ENCODE measurements around the gene PON3.
"Not testable (repeated sequence)": the region's sequence is repeated elsewhere in the genome, so short reads cannot be mapped to it uniquely, and the experiment has no call there.

PON3 gene

GRCh38 chr7:95397381-95397780 is 1.2 kb upstream of the PON3 start:
- Histone ChIP-seq H3K4me3 (ENCODE audit: insufficient read length, low read depth) (no peak overlapping the region), H3K27me3 (ENCODE audit: insufficient read depth, insufficient read length) (no peaks in the 10 kb centered on the region), H3K9ac (ENCODE audit: insufficient read length, low read depth) (no peak overlapping the region), H3K36me3 (ENCODE audit: insufficient read depth, insufficient read length, low read length) (no peaks in the 10 kb centered on the region), H3K4me1 (ENCODE audit: insufficient read depth, insufficient read length) (no peaks in the 10 kb centered on the region), H3K9me3 (ENCODE audit: insufficient read depth, low read length) (no peaks in the 10 kb centered on the region)
- no peak for TF ChIP-seq YY1 (IDR thresholded peaks at IDR 0.05; ENCODE audit: insufficient read depth, insufficient read length)
- TF ChIP-seq ZNF274 (IDR thresholded peaks at IDR 0.05; ENCODE audit: low read depth, low read length), result no peak
- TF ChIP-seq SUZ12 (IDR thresholded peaks at IDR 0.05; ENCODE audit: extremely low read depth, insufficient read depth, insufficient read length), result no peak
- no peak for DNase-seq (ENCODE audit: low read depth, low spot score)

DNA sequence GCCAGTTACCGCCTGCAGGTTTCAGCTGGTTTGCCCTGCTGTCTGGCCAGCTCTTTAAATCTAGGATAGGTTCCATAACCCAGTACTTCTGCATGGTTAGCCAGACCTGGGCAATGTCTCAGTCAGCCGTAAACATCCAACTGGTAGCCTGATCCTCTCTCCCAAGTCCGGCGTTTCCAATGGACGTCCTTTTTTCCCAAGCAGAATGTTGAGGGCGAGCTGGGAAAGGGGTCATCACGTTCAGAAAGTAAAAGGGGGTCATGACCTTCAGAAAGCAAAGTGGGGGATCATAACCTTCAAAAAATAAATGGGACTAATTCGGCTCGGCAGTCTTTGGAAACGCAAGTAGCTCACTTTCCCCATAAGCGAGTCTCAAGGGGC is 430 bp downstream of the PON3 start:
- no peak for TF ChIP-seq ZNF274 (IDR thresholded peaks at IDR 0.05; ENCODE audit: low read depth, low read length)
- no peak for TF ChIP-seq SUZ12 (IDR thresholded peaks at IDR 0.05; ENCODE audit: extremely low read depth, insufficient read depth, insufficient read length)
- TF ChIP-seq YY1 (IDR thresholded peaks at IDR 0.05; ENCODE audit: insufficient read depth, insufficient read length), result no peak
- Histone ChIP-seq H3K27me3 (ENCODE audit: insufficient read depth, insufficient read length) (no peaks in the 10 kb centered on the region), H3K4me1 (ENCODE audit: insufficient read depth, insufficient read length) (no peaks in the 10 kb centered on the region), H3K9me3 (ENCODE audit: insufficient read depth, low read length) (no peaks in the 10 kb centered on the region), H3K4me3 (ENCODE audit: insufficient read length, low read depth) (no peak overlapping the region), H3K9ac (ENCODE audit: insufficient read length, low read depth) (no peak overlapping the region), H3K36me3 (ENCODE audit: insufficient read depth, insufficient read length, low read length) (no peaks in the 10 kb centered on the region)
- DNase-seq (ENCODE audit: low read depth, low spot score), result no peak

DNA sequence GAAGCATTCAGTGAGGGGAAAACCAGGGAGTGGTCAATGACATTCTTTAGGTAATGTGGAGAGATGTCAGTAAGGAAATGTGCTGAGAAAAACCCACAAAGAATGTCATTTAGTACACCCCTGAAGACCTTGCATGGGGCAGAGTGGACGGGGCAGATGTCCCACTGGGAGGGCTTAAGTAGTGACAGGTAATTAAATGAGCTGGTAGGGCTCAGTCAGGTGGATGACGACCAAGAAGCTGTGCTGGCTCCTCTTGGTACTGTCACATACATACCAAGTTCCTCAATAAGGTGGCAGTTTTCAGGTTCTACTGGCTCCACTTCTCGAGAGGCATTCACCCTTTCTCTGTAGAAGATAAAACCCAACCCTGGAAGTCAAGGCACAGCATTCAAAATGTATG is 1.8 kb downstream of the PON3 start:
- Histone ChIP-seq H3K36me3 (ENCODE audit: insufficient read depth, insufficient read length, low read length) (no peaks in the 10 kb centered on the region), H3K9me3 (ENCODE audit: insufficient read depth, low read length) (no peaks in the 10 kb centered on the region), H3K4me3 (ENCODE audit: insufficient read length, low read depth) (no peak overlapping the region), H3K4me1 (ENCODE audit: insufficient read depth, insufficient read length) (no peaks in the 10 kb centered on the region), H3K9ac (ENCODE audit: insufficient read length, low read depth) (no peak overlapping the region), H3K27me3 (ENCODE audit: insufficient read depth, insufficient read length) (no peaks in the 10 kb centered on the region)
- TF ChIP-seq ZNF274 (IDR thresholded peaks at IDR 0.05; ENCODE audit: low read depth, low read length) (no peak), YY1 (IDR thresholded peaks at IDR 0.05; ENCODE audit: insufficient read depth, insufficient read length) (no peak), SUZ12 (IDR thresholded peaks at IDR 0.05; ENCODE audit: extremely low read depth, insufficient read depth, insufficient read length) (no peak)
- DNase-seq (ENCODE audit: low read depth, low spot score), result no peak

GRCh38 chr7:95391761-95392160 is 4.4 kb downstream of the PON3 start:
- H3K4me3 ChIP-seq (ENCODE audit: insufficient read length, low read depth), result no peak overlapping the region
- H3K4me1 ChIP-seq (ENCODE audit: insufficient read depth, insufficient read length), result no peaks in the 10 kb centered on the region
- TF ChIP-seq ZNF274 (IDR thresholded peaks at IDR 0.05; ENCODE audit: low read depth, low read length) (no peak), YY1 (IDR thresholded peaks at IDR 0.05; ENCODE audit: insufficient read depth, insufficient read length) (no peak), SUZ12 (IDR thresholded peaks at IDR 0.05; ENCODE audit: extremely low read depth, insufficient read depth, insufficient read length) (no peak)
- H3K36me3 ChIP-seq (ENCODE audit: insufficient read depth, insufficient read length, low read length), result no peaks in the 10 kb centered on the region
- no peaks in the 10 kb centered on the region for H3K27me3 ChIP-seq (ENCODE audit: insufficient read depth, insufficient read length)
- no peak for DNase-seq (ENCODE audit: low read depth, low spot score)
- no peak overlapping the region for H3K9ac ChIP-seq (ENCODE audit: insufficient read length, low read depth)
- no peaks in the 10 kb centered on the region for H3K9me3 ChIP-seq (ENCODE audit: insufficient read depth, low read length)

GRCh38 chr7:95389516-95389915 is 6.7 kb downstream of the PON3 start:
- Histone ChIP-seq H3K27me3 (ENCODE audit: insufficient read depth, insufficient read length) (no peaks in the 10 kb centered on the region), H3K9ac (ENCODE audit: insufficient read length, low read depth) (no peak overlapping the region), H3K36me3 (ENCODE audit: insufficient read depth, insufficient read length, low read length) (no peaks in the 10 kb centered on the region), H3K4me1 (ENCODE audit: insufficient read depth, insufficient read length) (no peaks in the 10 kb centered on the region), H3K4me3 (ENCODE audit: insufficient read length, low read depth) (no peak overlapping the region), H3K9me3 (ENCODE audit: insufficient read depth, low read length) (no peaks in the 10 kb centered on the region)
- TF ChIP-seq ZNF274 (IDR thresholded peaks at IDR 0.05; ENCODE audit: low read depth, low read length), result no peak
- no peak for TF ChIP-seq YY1 (IDR thresholded peaks at IDR 0.05; ENCODE audit: insufficient read depth, insufficient read length)
- TF ChIP-seq SUZ12 (IDR thresholded peaks at IDR 0.05; ENCODE audit: extremely low read depth, insufficient read depth, insufficient read length), result no peak
- no peak for DNase-seq (ENCODE audit: low read depth, low spot score)

- H3K9ac ChIP-seq (ENCODE audit: insufficient read length, low read depth); H3K27me3 ChIP-seq (ENCODE audit: insufficient read depth, insufficient read length); H3K4me1 ChIP-seq (ENCODE audit: insufficient read depth, insufficient read length); H3K4me3 ChIP-seq (ENCODE audit: insufficient read length, low read depth); H3K36me3 ChIP-seq (ENCODE audit: insufficient read depth, insufficient read length, low read length); DNase-seq (ENCODE audit: low read depth, low spot score); H3K9me3 ChIP-seq (ENCODE audit: insufficient read depth, low read length): not testable (repeated sequence)
Measured at GRCh38 chr7:95379457-95379856, 16.7 kb downstream of the PON3 start.

DNA sequence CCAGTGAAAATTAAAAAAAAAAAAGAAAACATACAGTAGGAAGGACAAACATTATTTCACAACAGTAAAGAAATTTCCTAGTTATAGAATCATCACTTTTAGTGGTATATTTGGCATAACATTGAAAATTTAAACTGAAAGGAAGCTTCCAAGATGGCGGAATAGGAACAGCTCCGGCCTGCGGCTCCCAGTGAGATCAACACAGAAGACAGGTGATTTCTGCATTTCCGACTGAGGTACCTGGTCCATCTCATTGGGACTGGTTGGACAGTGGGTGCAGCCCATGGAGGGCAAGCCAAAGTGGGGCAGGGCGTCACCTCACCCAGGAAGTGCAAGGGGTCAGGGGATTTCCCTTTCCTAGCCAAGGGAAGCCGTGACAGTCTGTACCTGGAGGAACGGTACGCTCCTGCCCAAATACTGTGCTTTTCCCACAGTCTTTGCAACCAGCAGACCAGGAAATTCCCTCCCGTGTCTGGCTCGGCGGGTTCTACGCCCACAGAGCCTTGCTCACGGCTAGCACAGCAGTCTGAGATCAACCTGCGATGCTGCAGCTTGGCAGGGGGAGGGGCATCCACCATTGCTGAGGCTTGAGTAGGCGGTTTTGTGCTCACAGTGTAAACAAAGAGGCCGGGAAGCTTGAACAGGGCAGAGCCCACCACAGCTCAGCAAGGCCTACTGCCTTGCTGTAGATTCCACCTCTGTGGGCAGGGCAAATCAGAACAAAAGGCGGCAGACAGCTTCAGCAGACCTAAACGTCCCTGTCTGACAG is 19.4 kb downstream of the PON3 start:
- peaks cover 2% of the 10 kb centered on the region for H3K4me1 ChIP-seq (ENCODE audit: insufficient read depth, insufficient read length)
- DNase-seq (ENCODE audit: low read depth, low spot score), result no peak
- no peaks in the 10 kb centered on the region for H3K27me3 ChIP-seq (ENCODE audit: insufficient read depth, insufficient read length)
- H3K4me3 ChIP-seq (ENCODE audit: insufficient read length, low read depth), result no peak overlapping the region
- no peaks in the 10 kb centered on the region; the same call in 1 of the 2 replicates for H3K9me3 ChIP-seq (ENCODE audit: insufficient read depth, low read length)
- H3K36me3 ChIP-seq (ENCODE audit: insufficient read depth, insufficient read length, low read length), result no peaks in the 10 kb centered on the region
- TF ChIP-seq SUZ12 (IDR thresholded peaks at IDR 0.05; ENCODE audit: extremely low read depth, insufficient read depth, insufficient read length) (no peak), ZNF274 (IDR thresholded peaks at IDR 0.05; ENCODE audit: low read depth, low read length) (no peak), YY1 (IDR thresholded peaks at IDR 0.05; ENCODE audit: insufficient read depth, insufficient read length) (no peak)
- no peak overlapping the region for H3K9ac ChIP-seq (ENCODE audit: insufficient read length, low read depth)
